ENCODE data around the gene KCNC4.

The KCNC4 gene

DNA sequence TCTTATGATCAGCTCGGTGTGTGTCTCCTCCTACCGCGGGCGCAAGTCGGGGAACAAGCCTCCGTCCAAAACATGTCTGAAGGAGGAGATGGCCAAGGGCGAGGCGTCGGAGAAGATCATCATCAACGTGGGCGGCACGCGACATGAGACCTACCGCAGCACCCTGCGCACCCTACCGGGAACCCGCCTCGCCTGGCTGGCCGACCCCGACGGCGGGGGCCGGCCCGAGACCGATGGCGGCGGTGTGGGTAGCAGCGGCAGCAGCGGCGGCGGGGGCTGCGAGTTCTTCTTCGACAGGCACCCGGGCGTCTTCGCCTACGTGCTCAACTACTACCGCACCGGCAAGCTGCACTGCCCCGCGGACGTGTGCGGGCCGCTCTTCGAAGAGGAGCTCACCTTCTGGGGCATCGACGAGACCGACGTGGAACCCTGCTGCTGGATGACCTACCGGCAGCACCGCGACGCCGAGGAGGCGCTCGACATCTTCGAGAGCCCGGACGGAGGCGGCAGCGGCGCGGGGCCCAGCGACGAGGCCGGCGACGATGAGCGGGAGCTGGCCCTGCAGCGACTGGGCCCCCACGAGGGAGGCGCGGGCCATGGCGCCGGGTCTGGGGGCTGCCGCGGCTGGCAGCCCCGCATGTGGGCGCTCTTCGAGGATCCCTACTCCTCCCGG lies 1.5 kb downstream of the KCNC4 start:
- peak in 1 of 4 experiments; percentile 16 for DNase-seq (ENCODE audit: low read depth in 4 of 4, low spot score in 1 of 4)

- DNase-seq (ENCODE audit: low read depth in 4 of 4, low spot score in 1 of 4), result no peak
These were observed 2.3 kb downstream of the KCNC4 start for GRCh38 chr1:110212169-110213142.

GRCh38 chr1:110213143-110213540 lies 3.0 kb downstream of the KCNC4 start:
- DNase-seq (ENCODE audit: low read depth in 4 of 4, low spot score in 1 of 4), result no peak

DNA sequence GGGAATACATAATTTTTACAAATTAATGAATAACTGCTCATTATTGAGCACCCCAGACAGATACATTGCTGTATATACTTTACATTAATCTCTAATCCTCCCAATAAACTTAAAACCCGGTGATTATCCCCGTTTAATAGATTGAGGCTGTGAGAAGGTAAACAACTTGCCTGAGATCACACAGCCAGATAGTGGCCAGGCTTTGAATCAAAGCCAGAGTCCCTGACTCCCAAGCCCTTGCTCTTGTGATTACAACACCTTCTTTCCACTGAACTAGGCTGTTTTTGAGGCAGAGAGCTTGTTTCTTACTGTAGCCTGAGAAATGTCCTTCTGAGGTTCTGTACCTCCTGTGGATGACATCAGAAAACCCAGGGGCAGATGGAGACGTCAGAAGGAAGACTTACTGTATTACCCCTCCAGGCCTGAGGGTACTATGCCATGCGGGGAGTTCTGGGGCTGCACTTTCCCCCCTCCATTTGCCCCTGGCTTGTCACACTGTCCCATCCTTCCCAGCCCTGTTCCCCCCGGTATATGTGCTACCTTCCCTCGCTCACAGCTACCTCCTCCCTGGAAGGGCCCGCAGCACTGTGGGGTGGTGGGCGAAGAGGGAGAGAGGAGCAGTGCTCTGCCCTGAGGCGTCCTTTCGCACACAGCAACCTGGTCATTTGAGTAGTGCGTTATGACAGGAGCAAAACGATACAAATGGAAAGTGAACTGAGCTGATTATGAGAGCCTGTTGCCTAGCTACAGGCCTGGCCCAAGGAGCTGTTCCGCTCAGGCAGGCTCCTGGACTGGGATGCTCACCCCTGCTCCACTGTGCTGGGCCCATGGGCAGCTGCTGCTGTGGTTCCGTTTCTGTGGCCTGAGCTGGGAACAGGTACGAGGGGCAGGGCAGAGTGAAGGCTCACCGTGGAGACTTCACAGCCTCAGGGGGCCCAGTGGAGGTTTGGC lies 4.6 kb downstream of the KCNC4 start:
- DNase-seq (ENCODE audit: low read depth in 4 of 4, low spot score in 1 of 4), result no peak

DNA sequence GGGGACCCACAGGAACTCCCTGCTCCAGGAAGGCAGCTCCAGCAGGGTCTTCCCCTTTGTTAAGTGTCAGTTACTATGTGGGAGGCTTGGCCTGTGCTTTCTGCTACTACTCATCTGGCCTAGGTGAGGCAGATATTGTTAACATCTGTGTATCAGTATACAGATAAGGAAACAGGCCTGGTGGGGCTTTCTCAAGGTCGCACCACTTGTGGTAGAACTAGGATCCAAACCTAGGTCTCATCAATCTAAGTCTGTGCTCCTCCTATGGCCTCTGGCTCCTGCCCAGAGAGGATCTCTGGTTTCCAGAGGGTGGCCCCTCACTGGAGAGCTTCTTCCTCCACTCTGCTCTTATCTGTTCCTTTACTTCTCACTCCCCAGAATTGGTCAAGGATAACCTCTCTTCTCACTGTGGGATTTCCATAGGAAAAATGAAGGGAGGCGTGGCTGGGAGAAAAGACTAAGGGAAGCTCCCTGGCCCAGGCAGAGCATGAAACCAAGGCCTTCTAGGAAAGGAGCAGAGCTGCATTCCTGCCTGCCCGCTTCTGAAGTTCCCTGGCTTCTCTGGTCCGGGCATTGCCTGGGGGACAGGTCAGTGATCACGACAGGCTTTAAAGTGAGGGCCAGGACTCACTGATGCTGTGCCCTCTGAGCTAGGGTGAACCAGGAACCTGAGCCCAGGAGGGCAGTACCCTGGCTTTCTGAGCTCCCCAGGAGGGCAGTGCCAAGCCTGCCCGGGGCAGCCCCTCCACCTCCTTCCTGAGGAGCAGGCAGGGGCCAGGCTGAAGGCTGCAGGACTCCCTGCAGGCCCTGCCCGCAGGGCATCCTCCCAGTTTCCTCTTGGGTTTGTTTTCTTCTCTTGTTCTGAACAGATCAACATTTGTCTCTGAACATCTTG lies 5.8 kb downstream of the KCNC4 start:
- no peak for DNase-seq (ENCODE audit: low read depth in 4 of 4, low spot score in 1 of 4)

GRCh38 chr1:110216844-110217444 lies 6.8 kb downstream of the KCNC4 start:
- DNase-seq (ENCODE audit: low read depth in 4 of 4, low spot score in 1 of 4), result no peak

- no peak for DNase-seq (ENCODE audit: low read depth in 4 of 4, low spot score in 1 of 4)
These were observed 8.0 kb downstream of the KCNC4 start for GRCh38 chr1:110218137-110218536.

GRCh38 chr1:110218739-110219138 lies 8.6 kb downstream of the KCNC4 start:
- DNase-seq (ENCODE audit: low read depth in 4 of 4, low spot score in 1 of 4), result no peak

- DNase-seq (ENCODE audit: low read depth in 4 of 4, low spot score in 1 of 4), result no peak
These were observed 10.2 kb downstream of the KCNC4 start for GRCh38 chr1:110220324-110220723.

DNA sequence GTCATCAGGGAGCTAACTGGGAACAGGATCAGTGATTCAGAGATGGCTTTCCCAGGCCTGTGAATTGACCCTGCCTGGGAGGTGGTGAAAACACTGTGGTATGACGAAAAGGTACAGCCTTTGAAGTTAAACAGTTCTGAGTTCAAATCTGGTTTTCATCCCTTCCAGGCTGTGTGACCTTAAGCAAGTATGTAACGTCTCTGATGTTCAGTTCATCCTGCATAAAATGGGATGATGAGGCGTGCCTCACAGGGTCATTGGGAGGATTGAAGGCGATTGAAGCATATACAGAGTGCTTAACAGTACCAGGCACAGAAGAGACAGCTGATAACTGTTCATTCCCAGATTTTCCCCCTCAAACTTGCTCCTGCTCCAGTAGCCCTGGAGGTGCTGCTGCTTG lies 11.0 kb downstream of the KCNC4 start:
- DNase-seq (ENCODE audit: low read depth in 4 of 4, low spot score in 1 of 4), result no peak

DNA sequence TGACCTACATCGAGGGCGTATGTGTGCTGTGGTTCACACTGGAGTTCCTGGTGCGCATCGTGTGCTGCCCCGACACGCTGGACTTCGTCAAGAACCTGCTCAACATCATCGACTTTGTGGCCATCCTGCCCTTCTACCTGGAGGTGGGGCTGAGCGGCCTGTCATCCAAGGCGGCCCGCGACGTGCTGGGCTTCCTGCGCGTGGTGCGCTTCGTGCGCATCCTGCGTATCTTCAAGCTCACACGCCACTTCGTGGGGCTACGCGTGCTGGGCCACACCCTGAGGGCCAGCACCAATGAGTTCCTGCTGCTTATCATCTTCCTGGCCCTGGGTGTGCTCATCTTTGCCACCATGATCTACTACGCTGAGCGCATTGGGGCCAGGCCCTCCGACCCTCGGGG lies 13.0 kb downstream of the KCNC4 start:
- DNase-seq (ENCODE audit: low read depth in 4 of 4, low spot score in 1 of 4), result no peak

GRCh38 chr1:110223581-110223980 lies 13.5 kb downstream of the KCNC4 start:
- DNase-seq (ENCODE audit: low read depth in 4 of 4, low spot score in 1 of 4), result no peak

DNA sequence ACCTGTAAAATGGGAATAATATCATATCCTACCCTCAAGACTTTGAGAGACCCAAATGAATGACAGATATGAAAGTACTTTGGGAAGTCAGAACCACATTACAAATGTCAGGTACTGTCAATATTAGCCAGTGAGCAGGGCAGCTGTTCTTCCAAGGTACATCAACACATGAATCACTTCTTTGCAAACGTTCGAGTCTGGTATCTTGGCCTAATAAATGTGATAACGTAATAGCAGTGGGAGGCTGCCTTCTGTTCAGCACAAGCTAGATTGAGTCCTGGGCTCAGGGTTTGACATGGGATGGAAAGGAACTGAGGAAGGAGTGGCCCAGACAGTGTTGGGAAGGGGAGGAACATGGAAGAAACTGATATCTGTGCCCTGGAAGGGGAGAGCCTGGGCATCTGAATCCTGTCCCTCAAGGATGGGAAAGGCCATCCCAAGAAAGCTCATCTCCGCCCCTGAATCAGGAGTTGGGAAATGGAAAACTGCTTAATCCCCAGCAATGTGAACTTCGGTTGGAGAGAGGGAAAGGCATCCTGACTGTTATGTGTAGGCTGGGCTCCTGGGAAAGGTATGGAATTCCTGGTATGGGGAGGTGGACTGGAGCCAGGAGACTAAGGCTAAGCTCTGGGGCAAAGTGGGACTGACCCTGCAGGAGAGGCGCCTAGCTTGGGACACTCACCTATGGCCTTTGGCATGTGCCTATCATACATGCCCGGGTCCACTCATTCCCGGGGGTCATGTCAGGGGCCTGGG lies 14.3 kb downstream of the KCNC4 start:
- DNase-seq (ENCODE audit: low read depth in 4 of 4, low spot score in 1 of 4), result no peak

GRCh38 chr1:110225212-110225611 lies 15.1 kb downstream of the KCNC4 start:
- no peak for DNase-seq (ENCODE audit: low read depth in 4 of 4, low spot score in 1 of 4)

DNA sequence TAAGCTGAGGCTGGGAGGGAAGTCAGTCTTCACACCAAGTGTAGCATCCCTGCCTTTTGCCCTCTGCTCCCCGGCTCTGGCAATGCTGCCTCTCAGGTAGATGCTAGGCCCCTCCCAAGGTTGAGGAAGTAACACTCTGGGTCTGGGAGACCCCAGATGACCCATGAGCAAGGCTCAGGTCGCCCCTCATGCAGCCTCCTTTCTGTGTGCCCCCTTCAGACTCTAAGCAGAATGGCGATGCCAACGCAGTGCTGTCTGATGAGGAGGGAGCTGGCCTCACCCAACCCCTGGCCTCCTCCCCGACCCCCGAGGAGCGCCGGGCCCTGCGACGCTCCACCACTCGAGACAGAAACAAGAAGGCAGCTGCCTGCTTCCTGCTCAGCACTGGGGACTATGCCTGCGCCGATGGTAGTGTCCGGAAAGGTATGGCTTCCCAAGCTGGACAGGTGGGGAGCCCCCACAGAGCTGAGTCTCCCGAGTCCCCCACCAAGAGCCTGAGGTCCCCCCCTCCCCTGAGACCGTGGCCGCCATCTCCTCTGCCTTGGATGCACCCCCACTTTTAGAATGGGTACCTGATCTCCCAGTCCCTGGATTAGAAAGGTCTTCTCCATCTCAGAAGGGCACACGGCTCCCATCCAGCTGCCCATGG lies 15.8 kb downstream of the KCNC4 start:
- no peak for DNase-seq (ENCODE audit: low read depth in 4 of 4, low spot score in 1 of 4)

GRCh38 chr1:110227774-110228173 lies 17.7 kb downstream of the KCNC4 start:
- no peak for DNase-seq (ENCODE audit: low read depth in 4 of 4, low spot score in 1 of 4)

DNA sequence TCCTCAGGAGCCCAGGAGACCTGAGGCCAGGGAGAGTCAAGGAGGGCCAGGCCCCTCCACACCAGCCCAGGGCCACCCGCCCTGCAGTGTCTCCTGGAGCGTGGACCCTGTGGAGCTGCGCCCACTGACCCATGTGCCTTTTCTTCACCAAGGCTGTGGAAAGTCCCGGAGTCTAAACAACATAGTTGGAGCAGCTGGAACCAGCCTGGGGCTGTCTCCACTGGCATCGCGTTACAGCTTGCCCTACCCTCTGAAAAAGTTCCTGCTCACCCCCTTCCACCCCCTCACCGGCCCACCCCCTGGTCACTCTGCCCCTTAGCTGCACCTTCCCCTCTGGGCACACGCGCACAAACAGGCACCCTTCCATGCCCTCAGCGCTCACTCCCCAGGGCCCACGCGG lies 18.3 kb downstream of the KCNC4 start:
- no peak for DNase-seq (ENCODE audit: low read depth in 4 of 4, low spot score in 1 of 4)

DNA sequence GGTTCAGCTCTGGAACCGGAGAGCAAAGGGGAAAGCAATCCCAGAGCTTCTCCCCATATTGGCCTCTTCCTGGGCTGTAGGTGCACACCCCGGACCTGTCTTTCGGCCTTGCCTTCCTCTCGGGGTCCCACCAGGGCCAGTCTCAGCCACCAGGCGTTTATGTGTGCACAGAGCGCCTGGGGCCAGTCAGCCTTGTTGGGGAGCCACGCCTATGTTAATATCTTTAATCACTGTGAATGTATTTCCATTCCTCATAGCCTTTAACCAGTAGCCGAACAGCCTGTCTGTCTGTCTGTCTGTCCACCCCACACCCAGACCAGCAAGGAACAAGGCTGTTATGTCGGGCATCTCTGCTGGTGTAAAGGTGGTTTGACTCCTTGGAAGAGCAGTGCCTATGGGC lies 18.8 kb downstream of the KCNC4 start:
- no peak for DNase-seq (ENCODE audit: low read depth in 4 of 4, low spot score in 1 of 4)
